ENCODE measurements around the gene GDNF. TPM values are rescaled to one million over a fixed set of nuclear protein-coding genes. Genes with fewer than 3 reads are reported as not detected.
A peak's percentile ranks its signal among the peaks of the same experiment; 100 is the strongest.

The GDNF gene, protein sequence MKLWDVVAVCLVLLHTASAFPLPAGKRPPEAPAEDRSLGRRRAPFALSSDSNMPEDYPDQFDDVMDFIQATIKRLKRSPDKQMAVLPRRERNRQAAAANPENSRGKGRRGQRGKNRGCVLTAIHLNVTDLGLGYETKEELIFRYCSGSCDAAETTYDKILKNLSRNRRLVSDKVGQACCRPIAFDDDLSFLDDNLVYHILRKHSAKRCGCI
- 0.36 and 0.44 TPM in 2 replicates for total RNA-seq

DNA sequence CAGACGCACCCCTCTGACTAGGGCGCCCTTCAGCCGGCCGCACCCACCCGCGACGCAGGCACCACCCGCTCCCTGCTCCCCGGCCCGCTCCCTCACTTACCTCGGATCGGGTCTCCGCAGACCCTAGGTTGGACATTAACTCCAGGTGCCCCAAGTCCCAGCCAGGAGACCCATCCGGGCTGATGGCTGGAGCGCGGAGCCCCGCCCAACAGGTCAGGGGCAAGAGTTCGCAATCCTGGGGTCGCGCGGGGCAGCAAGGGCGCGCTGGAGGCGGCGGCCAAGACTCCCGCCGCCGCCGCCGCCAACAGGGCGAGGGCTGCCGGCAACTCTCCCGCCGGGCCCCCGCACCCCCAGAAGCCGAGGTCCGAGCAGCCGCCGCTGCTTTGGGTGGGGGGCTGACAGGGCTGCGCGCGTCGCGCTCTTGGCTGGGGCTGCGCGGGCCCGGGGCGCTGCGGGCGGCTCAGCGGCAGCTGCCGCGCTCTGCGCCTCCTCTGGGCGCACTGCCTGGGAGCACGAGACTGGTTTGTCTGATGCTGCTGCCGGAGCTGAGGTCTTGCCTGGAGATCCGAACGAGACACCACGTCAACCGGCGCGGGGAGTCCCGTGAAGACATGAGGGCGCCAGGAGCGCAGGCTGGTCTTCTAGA, at the start of gene GDNF:
GDNF (minus strand) TSS at position 635 of the 646 bp plus-strand sequence. CDS start 5,245 bp downstream, outside the sequence.
- no peak within 1 kb of the TSS for H3K27ac Mint-ChIP-seq
- DNase-seq (ENCODE audit: low spot score), result no peak
- peak within 1 kb of the TSS; percentile 32 for H3K4me3 Mint-ChIP-seq
- H3K4me1 Mint-ChIP-seq (ENCODE audit: low read depth), result peaks cover 20% of the 10 kb centered on the region
- peaks cover 2% of the 10 kb centered on the region for H3K36me3 Mint-ChIP-seq (ENCODE audit: low read depth)
- intact Hi-C loops (cut with micrococcal nuclease), result no loop called here
- peaks cover 75% of the 10 kb centered on the region for H3K27me3 Mint-ChIP-seq (ENCODE audit: insufficient read depth)
- H3K9me3 Mint-ChIP-seq, result no peaks in the 10 kb centered on the region

DNA sequence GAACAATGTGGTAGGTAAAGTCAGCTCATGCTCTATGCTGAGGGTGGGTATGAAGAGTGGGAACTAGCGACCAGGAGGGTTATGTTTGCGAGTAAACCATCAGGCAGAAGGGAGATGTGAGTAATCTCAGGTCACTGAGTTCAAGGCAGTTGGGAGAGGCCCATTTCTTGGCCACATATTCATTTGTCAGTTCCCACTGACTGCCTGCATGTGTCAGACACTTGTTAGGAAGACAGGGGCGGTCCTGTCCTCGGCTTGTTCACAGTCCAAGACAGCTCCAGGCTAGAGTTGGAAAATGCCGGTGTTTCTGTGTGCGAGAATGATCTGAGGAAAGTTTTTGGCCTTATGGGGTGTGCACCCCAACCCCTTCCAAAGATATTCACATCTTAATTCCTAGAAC, 48.6 kb upstream of the GDNF start:
- H3K27me3 Mint-ChIP-seq (ENCODE audit: insufficient read depth), result no peaks in the 10 kb centered on the region
- no peaks in the 10 kb centered on the region for H3K4me1 Mint-ChIP-seq (ENCODE audit: low read depth)
- intact Hi-C loops (cut with micrococcal nuclease), result no loop called here
- no peak for DNase-seq (ENCODE audit: low spot score)
- H3K36me3 Mint-ChIP-seq (ENCODE audit: low read depth), result no peaks in the 10 kb centered on the region
- H3K4me3 Mint-ChIP-seq, result no peak overlapping the region
- no peaks in the 10 kb centered on the region for H3K9me3 Mint-ChIP-seq
- H3K27ac Mint-ChIP-seq, result no peak overlapping the region

DNA sequence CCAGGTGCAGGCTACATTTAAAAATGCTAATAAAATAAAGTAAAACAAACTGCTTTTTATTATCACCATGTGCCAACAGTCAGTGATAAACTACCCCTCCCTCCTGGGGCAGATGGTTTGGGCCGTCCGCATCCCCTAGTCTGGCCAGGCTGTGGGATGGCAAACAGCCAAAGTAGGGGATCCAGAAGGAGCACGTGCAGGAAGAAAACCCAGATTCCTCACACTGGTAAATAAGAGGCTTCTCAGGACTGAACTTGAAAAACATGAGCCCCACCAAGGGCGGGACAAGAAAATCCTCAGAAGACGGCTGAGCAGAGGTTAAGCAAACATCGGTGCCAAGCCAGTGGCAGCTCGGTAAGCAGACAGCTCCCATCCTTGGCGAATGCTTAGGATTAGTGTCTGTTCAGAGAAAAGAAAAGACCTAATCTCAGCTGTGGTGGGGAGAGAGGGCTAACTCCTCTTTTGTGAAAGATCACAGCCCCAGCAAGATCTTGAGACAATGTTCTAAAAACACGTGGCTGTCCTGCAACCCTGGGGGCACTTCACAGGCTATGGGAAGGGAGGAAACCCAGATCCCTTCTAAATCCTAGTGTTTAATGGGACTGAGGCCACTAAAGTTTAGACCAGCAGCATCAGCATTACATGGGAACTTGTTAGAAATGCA, 46.5 kb upstream of the GDNF start:
- intact Hi-C loops (cut with micrococcal nuclease), result no loop called here
- Mint-ChIP-seq H3K4me3 (no peak overlapping the region), H3K4me1 (ENCODE audit: low read depth) (no peaks in the 10 kb centered on the region), H3K9me3 (no peaks in the 10 kb centered on the region), H3K27me3 (ENCODE audit: insufficient read depth) (peaks cover 3% of the 10 kb centered on the region), H3K36me3 (ENCODE audit: low read depth) (no peaks in the 10 kb centered on the region), H3K27ac (no peak overlapping the region)
- no peak for DNase-seq (ENCODE audit: low spot score)

DNA sequence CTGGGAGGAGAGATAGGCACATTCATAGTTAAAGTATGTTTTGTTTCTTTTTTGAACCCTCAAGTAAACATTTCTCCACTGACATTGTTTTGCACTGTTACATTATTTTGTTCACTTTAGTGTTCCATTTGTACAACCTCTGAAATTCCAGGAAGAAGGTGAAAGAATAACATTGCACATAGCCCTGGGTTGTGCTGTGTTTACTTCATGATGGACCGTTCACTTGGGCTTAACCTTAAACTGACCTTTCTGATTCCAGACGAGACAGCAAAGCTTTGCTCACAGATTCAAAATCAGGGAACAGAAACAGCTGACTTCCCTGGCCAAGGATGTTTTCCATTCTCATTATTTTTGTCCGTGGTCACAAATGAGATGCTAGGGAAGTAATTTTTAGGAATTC, 42.8 kb upstream of the GDNF start:
- Mint-ChIP-seq H3K27me3 (ENCODE audit: insufficient read depth) (peaks cover 3% of the 10 kb centered on the region), H3K27ac (no peak overlapping the region), H3K4me1 (ENCODE audit: low read depth) (no peaks in the 10 kb centered on the region), H3K36me3 (ENCODE audit: low read depth) (no peaks in the 10 kb centered on the region), H3K9me3 (no peaks in the 10 kb centered on the region), H3K4me3 (no peak overlapping the region)
- intact Hi-C loops (cut with micrococcal nuclease), result no loop called here
- DNase-seq (ENCODE audit: low spot score), result no peak

DNA sequence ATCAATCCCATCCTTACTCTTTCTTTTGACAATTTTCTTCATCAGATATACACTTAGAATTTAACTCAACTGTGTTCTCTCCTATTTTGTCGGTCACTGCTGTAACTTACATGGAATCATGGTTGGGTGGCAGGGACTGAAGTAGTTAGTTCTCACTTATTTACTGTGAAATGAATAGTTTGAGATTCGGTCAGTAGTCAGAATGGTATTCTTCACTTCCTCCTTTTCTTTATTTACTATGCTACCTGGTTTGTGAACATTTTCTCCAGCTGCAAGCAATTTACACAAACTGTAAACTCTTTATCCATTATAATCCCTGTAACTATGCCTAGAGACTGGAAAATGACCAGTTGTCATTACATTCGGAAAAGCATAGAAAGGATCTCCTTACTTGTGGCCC, 41.5 kb upstream of the GDNF start:
- H3K27me3 Mint-ChIP-seq (ENCODE audit: insufficient read depth), result peaks cover 3% of the 10 kb centered on the region
- H3K4me1 Mint-ChIP-seq (ENCODE audit: low read depth), result no peaks in the 10 kb centered on the region
- H3K9me3 Mint-ChIP-seq, result no peaks in the 10 kb centered on the region
- no peak overlapping the region for H3K4me3 Mint-ChIP-seq
- H3K27ac Mint-ChIP-seq, result no peak overlapping the region
- H3K36me3 Mint-ChIP-seq (ENCODE audit: low read depth), result no peaks in the 10 kb centered on the region
- DNase-seq (ENCODE audit: low spot score), result no peak
- intact Hi-C loops (cut with micrococcal nuclease), result no loop called here

DNA sequence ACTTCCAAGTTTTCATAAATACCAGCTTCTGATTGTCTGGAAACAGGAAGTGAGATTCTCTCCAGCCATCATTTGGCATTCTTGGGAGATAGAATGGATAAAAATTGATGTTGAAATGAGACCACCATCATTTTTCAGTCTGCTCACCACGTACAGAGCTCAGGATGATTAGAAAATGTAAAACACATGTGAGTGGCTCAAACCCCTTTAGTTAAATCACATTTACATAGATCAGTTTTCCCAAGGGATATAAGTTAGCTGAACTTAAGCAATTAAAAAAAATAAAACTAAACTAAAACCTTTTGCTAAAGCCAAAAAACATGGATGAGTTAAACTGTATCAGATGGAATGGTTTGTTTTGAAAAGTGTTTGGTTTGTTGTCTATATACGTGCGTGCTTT, 37.1 kb upstream of the GDNF start:
- no peak for DNase-seq (ENCODE audit: low spot score)
- intact Hi-C loops (cut with micrococcal nuclease), result no loop called here
- H3K4me3 Mint-ChIP-seq, result no peak overlapping the region
- H3K36me3 Mint-ChIP-seq (ENCODE audit: low read depth), result no peaks in the 10 kb centered on the region
- no peaks in the 10 kb centered on the region for H3K9me3 Mint-ChIP-seq
- no peak overlapping the region for H3K27ac Mint-ChIP-seq
- no peaks in the 10 kb centered on the region for H3K27me3 Mint-ChIP-seq (ENCODE audit: insufficient read depth)
- no peaks in the 10 kb centered on the region for H3K4me1 Mint-ChIP-seq (ENCODE audit: low read depth)

DNA sequence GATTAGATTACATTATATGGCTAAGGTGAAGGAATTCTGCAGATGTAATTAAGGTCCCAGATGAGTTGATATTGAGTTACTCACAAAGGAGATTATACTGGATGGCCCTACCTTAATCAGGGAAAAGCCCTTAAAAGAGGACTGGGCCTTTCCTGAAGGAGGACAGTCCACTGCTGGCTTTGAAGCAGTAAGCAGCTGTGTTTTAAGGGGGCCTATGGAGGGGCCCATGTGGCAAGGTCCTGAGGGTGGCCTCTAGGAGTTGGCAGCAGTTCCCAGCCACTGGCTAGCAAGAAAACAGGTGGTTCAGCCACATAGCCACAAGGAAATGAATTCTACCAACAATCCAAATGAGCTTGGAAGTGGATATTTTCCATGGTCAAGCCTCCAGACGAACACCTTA, 36.4 kb upstream of the GDNF start:
- Mint-ChIP-seq H3K27ac (no peak overlapping the region), H3K9me3 (no peaks in the 10 kb centered on the region), H3K4me1 (ENCODE audit: low read depth) (no peaks in the 10 kb centered on the region), H3K36me3 (ENCODE audit: low read depth) (no peaks in the 10 kb centered on the region), H3K27me3 (ENCODE audit: insufficient read depth) (no peaks in the 10 kb centered on the region), H3K4me3 (no peak overlapping the region)
- intact Hi-C loops (cut with micrococcal nuclease), result no loop called here
- DNase-seq (ENCODE audit: low spot score), result no peak

DNA sequence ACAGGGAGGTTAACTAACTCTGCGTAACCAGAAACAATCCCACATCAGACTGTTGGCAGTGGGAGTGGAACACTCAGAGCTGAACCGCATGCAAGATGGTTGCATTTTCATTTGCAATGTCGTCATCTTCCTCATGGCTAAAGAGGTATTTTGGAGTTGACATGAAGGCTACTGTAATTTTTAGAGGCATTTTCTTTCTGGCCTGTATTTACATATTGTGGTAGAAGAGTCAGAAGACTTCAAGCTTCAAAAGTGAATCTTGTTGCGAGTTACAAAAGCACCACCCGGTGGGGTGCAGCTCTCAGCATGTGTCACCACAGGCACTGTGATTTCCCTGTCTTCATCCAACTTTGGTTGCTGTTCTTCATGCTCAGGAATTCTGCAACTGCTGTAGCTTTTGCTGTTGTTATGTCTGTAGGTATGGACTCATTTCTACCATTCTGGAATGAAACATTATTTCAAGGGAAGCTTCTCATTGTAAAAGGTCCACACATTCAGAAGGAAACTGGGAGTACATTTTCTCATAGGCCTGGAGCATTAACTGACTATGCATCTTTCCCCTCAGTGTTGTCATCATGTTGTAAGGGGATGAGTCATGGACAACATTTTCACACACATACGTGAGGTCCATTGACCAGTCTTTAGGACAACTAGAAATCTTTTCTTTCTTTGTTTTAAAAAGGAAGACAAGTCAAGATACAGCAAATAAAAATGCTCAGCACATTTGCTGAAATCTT, 35.4 kb upstream of the GDNF start:
- H3K4me3 Mint-ChIP-seq, result no peak overlapping the region
- no peaks in the 10 kb centered on the region for H3K4me1 Mint-ChIP-seq (ENCODE audit: low read depth)
- intact Hi-C loops (cut with micrococcal nuclease), result no loop called here
- peaks cover 3% of the 10 kb centered on the region for H3K27me3 Mint-ChIP-seq (ENCODE audit: insufficient read depth)
- H3K9me3 Mint-ChIP-seq, result no peaks in the 10 kb centered on the region
- no peak overlapping the region for H3K27ac Mint-ChIP-seq
- H3K36me3 Mint-ChIP-seq (ENCODE audit: low read depth), result no peaks in the 10 kb centered on the region
- DNase-seq (ENCODE audit: low spot score), result no peak

DNA sequence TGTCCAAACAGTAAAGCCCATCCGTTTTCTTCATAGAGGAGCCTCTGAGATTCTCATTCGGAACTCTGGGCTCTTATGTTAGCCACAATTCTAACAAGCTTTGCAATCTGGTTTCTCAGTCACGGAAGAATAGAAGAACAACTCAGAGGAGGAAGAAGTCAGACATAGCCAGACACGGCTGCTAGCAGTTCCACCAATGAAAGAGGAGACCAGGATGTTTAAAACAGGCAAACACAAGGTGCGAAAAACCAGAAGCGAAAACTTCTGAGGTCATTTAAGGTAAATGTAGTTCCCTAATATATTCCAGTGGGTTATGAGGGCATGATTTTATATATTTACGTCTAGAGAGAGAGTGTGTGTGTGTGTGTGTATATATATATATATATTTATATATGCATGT, 34.1 kb upstream of the GDNF start:
- H3K4me3 Mint-ChIP-seq, result no peak overlapping the region
- peaks cover 3% of the 10 kb centered on the region for H3K27me3 Mint-ChIP-seq (ENCODE audit: insufficient read depth)
- no peaks in the 10 kb centered on the region for H3K9me3 Mint-ChIP-seq
- no peaks in the 10 kb centered on the region for H3K36me3 Mint-ChIP-seq (ENCODE audit: low read depth)
- intact Hi-C loops (cut with micrococcal nuclease), result no loop called here
- no peak for DNase-seq (ENCODE audit: low spot score)
- no peaks in the 10 kb centered on the region for H3K4me1 Mint-ChIP-seq (ENCODE audit: low read depth)
- H3K27ac Mint-ChIP-seq, result no peak overlapping the region

DNA sequence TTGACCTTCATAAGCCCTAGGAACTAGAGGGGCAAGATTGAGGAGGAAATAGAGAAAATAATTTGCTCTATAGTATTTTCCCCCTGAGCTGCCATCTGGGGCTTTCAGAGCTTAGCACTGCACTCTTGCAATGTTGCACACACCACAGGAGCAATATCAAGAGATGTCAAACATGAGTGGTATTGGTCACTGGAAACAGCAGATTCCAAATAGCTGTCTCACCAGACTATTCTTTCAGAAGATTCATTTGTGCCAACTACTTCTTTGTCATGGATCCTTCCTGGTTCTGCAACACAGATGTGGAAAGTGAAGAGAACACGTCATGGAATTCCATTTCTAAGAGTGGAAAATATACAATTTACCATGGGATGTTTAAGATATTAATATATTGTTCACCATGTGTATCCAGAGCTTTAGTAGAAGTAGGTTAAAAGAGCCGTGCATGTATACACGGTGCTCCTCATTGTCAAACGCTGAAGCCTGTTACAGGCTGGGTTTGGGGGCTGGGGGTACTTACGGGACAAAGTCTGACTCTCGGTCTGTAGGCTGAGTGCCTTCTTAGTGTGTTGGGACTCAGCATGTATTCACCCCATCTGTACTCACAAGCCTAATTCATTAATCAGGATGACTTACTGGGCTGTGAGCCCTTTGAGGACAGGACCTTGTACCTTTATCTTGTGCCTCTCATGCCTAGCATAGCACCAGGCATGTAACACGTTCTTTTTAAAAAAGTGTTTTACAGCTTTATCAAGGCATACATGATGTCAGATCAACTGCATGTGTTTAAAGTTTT, 31.4 kb upstream of the GDNF start:
- no peaks in the 10 kb centered on the region for H3K36me3 Mint-ChIP-seq (ENCODE audit: low read depth)
- no peak overlapping the region for H3K4me3 Mint-ChIP-seq
- DNase-seq (ENCODE audit: low spot score), result no peak
- no peaks in the 10 kb centered on the region for H3K4me1 Mint-ChIP-seq (ENCODE audit: low read depth)
- intact Hi-C loops (cut with micrococcal nuclease), result no loop called here
- peaks cover 3% of the 10 kb centered on the region for H3K27me3 Mint-ChIP-seq (ENCODE audit: insufficient read depth)
- no peaks in the 10 kb centered on the region for H3K9me3 Mint-ChIP-seq
- H3K27ac Mint-ChIP-seq, result no peak overlapping the region

DNA sequence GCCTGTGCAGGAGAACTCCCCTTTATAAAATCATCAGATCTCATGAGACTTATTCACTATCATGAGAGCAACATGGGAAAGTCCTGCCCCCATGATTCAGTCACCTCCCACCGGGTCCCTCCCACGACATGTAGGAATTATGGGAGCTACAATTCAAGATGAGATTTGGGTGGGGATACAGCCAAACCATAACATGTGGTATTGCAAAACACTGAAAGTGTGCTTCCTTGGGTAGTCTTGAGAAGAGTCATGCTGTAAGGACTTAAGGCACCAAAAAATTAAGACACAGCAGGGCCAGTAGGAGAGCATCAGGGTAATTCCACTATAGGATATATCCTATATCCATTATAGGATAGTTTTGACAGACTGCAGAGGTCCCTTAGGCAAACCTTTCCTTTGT, 29.4 kb upstream of the GDNF start:
- H3K4me3 Mint-ChIP-seq, result no peak overlapping the region
- H3K27me3 Mint-ChIP-seq (ENCODE audit: insufficient read depth), result peaks cover 3% of the 10 kb centered on the region
- DNase-seq (ENCODE audit: low spot score), result no peak
- no peaks in the 10 kb centered on the region for H3K4me1 Mint-ChIP-seq (ENCODE audit: low read depth)
- no peaks in the 10 kb centered on the region for H3K36me3 Mint-ChIP-seq (ENCODE audit: low read depth)
- no peak overlapping the region for H3K27ac Mint-ChIP-seq
- H3K9me3 Mint-ChIP-seq, result no peaks in the 10 kb centered on the region
- intact Hi-C loops (cut with micrococcal nuclease), result no loop called here

DNA sequence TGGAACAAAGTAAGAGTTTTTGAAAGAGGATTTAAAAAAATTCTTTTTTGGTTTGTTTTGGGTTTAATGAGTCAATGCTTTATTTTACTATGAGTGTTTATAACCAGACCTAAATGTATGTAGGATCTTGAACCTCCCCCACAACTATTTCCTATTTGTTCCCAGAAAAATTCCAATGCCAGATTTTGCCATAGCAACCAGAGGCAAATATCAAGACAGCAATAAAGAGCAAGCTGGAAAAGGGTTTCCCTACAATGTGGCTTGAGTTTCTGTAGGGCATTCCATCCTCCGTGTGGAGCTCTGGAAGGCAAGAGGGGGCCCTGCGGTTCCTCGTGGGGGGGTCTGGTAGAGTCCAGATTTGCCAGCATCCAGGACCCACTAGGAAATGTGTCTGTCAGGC, 27.8 kb upstream of the GDNF start:
- Mint-ChIP-seq H3K4me3 (no peak overlapping the region), H3K9me3 (no peaks in the 10 kb centered on the region), H3K27ac (no peak overlapping the region), H3K4me1 (ENCODE audit: low read depth) (no peaks in the 10 kb centered on the region), H3K36me3 (ENCODE audit: low read depth) (no peaks in the 10 kb centered on the region), H3K27me3 (ENCODE audit: insufficient read depth) (peaks cover 3% of the 10 kb centered on the region)
- intact Hi-C loops (cut with micrococcal nuclease), result no loop called here
- no peak for DNase-seq (ENCODE audit: low spot score)

Data from activated T-helper 1 cell treated with anti-CD3 and anti-CD28 coated beads, Interleukin-12 subunit alpha, Interleukin-12 subunit beta, Interleukin-2, Interleukin-4 antibody, amounts not matched to agents 30 ng/mL and 10 ng/mL and 1 ng/mL, durations not matched to agents 14 hours and 24 hours and 36 hours (primary cell).